GM12865 (cell line): ENCODE measurements around the gene FBN3.

Experiments used
- DNase-seq: peaks from one replicate; pipeline ENCODE4 v3.0.0; 2010; ENCODE audit warnings: low read depth
- H3K4me3 ChIP-seq: 2 replicates; pipeline ENCODE4 v1.5.1; 2011; ENCODE audit warnings: mild to moderate bottlenecking, low read depth, low read length, control low read depth
- TF ChIP-seq, protein P1 (sequence below): IDR thresholded peaks from 2 replicates; pipeline ENCODE4 v1.5.1; 2011; ENCODE audit warnings: low read length, control low read depth, low read depth, inconsistent platforms; ENCODE audit not compliant: insufficient read depth; ENCODE audit errors: missing control alignments

Gene FBN3

DNA sequence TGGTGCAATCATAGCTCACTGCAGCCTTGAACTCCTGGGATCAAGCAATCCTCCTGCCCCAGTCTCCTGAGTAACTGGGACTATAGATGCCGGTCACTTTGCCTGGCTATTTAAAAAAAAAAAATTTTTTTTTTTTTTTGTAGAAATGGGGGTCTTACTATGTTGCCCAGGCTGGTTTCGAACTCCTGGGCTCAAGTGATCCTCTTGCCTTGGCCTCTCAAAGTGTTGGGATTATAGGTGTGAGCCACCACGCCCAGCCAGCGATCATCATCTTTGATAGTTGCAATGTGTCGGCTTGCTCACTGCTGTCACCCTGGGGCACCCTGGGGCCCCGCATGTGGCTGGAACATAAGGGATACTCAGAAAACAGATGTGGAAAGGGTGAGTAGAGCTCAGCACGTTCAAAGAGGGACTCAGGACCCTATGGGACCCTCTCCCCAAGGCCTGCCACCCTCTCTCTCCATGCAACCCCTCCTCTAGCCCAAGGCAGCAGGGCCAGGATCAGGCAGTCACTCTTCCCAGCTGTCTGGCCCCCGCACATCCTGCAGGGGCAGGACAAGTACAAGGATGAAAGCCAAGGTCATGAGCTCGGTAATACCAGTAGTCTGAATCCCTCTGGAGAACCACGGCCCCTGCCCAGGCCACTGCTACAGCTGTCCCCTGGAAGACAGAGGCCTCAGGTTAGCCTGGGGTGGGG is 103.4 kb downstream of the FBN3 start:
- TF ChIP-seq, protein P1, sequence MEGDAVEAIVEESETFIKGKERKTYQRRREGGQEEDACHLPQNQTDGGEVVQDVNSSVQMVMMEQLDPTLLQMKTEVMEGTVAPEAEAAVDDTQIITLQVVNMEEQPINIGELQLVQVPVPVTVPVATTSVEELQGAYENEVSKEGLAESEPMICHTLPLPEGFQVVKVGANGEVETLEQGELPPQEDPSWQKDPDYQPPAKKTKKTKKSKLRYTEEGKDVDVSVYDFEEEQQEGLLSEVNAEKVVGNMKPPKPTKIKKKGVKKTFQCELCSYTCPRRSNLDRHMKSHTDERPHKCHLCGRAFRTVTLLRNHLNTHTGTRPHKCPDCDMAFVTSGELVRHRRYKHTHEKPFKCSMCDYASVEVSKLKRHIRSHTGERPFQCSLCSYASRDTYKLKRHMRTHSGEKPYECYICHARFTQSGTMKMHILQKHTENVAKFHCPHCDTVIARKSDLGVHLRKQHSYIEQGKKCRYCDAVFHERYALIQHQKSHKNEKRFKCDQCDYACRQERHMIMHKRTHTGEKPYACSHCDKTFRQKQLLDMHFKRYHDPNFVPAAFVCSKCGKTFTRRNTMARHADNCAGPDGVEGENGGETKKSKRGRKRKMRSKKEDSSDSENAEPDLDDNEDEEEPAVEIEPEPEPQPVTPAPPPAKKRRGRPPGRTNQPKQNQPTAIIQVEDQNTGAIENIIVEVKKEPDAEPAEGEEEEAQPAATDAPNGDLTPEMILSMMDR: no peak
- no peak for DNase-seq
- H3K4me3 ChIP-seq: no peak overlapping the region

DNA sequence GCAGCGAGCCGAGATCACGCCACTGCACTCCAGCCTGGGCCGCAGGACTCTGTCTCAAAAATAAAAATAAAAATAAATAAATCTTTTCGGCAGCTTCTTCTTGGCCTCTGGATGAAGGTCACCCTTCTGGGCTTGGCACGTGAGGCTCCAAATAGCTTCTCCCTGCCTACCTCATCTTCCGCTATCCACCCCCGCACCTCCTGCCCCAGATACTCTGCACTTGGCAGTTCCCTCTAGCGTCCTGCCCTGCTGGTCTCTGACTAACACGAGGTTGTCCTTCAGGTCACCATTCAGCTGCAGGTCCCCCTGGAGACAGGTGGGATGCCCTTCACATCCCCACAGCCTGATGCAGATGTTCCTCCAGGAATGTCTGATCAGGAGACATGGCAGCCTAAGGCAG is 105.4 kb downstream of the FBN3 start:
- TF ChIP-seq, protein P1: no peak

DNA sequence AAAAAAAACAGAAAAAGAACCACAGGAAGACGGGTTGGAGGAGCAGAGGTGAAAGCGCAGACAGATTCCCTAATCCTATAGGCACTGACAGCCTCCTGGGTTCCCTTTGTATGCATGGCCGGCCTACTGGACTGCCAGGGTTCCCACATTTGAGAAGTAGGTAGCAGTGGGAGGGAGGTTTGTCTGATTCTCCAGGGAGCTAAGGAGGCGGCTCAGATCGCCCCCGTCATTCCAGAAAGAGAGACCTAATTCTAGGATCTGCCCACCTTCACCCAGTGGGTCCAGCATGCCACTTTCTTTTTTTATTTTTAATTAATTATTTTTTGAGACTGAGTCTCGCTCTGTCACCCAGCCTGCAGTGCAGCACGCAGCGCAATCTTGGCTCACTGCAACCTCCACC is 106.5 kb downstream of the FBN3 start:
- TF ChIP-seq, protein P1: no peak

More for the DNA sequence above, 105.4 kb downstream of the FBN3 start:
- no peak for DNase-seq
- no peak overlapping the region for H3K4me3 ChIP-seq

DNA sequence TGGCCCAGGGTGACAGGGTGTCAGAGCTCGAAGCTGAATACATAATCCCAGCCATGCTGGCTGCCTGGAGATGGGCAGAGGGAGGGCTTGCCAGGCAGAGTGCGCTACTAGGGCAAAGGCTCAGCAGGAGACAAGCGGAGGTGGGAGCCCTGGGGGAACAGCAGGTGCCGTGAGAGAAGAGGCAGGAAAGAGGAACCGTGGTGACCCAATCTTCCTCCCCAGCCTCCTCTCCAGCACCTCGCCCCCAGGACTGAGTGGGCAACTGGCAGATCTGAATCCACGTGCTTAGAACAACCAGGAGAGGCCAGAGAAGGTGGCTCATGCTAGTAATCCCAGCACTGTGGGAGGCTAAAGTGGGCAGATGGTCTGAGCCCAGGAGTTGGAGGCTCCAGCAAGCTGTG is 107.9 kb downstream of the FBN3 start:
- TF ChIP-seq, protein P1: no peak
- H3K4me3 ChIP-seq: no peak overlapping the region
- no peak for DNase-seq

More for the DNA sequence above, 106.5 kb downstream of the FBN3 start:
- H3K4me3 ChIP-seq: no peak overlapping the region
- no peak for DNase-seq

DNA sequence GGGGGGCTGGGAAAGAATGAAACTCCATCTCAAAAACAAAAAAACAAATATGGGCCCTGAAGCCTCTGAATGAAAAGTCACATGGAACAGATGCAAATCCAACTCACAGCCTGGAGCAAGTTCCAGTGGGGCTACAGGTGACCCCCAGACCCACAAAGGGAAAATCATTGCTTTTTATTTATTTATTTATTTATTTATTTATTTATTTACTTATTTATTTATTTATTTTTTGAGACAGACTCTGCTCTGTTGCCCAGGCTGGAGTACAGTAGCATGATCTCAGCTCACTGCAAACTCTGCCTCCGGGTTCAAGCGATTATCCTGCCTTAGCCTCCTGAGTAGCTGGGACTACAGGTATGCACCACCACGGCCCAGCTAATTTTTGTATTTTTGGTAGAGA is 110.2 kb downstream of the FBN3 start:
- TF ChIP-seq, protein P1: no peak
- H3K4me3 ChIP-seq: no peak overlapping the region
- DNase-seq: no peak

DNA sequence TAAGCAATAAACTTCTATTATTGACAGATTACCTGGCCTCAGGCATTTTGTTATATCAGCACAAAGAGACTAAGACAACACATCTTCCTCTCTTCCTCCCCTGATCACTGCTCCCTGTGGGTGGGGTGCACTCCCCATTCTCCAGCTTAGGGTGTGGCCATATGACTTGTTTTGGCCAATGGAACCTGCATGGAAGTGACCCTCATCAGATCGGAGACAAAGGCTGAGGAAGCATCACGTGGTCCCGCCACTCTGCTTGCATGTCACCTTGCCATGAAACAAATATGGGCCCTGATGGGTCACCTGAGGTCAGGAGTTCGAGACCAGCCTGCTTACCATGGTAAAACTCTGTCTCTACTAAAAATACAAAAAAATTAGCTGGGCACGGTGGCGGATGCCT is 110.6 kb downstream of the FBN3 start:
- no peak overlapping the region for H3K4me3 ChIP-seq
- DNase-seq: no peak
- TF ChIP-seq, protein P1: no peak

DNA sequence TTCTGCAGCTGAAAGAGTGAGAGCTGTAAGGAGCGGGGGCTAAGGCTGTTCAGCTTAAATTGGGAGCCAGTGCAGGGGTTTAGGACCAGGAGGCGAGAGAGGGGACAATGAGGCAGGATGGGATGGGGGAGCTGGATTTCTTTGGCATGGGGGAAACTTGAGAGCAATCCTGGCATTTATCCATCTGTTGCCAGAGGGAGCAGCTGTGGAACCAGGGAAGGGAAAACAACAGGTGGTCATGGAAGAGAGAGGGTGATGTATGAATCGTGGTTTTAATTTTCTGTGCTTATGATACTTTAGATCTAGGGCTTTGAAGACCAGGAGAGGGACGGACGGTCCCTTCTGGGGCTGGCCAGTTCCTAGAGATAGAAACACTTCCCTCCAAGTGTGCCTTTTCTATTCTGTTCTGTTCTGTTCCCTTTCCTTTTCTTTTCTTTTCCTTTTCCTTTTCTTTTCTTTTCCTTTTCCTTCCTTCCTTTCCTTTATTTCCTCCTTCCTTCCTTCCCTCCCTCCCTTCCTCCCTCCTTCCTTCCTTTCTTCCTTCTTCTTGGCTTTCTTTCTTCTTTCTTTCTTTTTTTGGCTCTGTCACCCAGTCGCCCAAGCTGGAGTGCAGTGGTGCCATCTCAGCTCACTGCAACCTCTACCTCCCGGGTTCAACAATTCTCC is 112.8 kb downstream of the FBN3 start:
- TF ChIP-seq, protein P1: no peak
- no peak for DNase-seq
- H3K4me3 ChIP-seq: no peak overlapping the region
